GM19455 (cell line): ENCODE data around the gene KRT71.
"Not testable (repeated sequence)": the region's sequence is repeated elsewhere in the genome, so short reads cannot be mapped to it uniquely, and the experiment has no call there.

Experiments
- ATAC-seq: cut with Tn5 transposase; IDR thresholded peaks from one replicate; pipeline ENCODE4 v1.9.1; 2021; ENCODE audit not compliant: unreplicated experiment

The KRT71 gene

DNA sequence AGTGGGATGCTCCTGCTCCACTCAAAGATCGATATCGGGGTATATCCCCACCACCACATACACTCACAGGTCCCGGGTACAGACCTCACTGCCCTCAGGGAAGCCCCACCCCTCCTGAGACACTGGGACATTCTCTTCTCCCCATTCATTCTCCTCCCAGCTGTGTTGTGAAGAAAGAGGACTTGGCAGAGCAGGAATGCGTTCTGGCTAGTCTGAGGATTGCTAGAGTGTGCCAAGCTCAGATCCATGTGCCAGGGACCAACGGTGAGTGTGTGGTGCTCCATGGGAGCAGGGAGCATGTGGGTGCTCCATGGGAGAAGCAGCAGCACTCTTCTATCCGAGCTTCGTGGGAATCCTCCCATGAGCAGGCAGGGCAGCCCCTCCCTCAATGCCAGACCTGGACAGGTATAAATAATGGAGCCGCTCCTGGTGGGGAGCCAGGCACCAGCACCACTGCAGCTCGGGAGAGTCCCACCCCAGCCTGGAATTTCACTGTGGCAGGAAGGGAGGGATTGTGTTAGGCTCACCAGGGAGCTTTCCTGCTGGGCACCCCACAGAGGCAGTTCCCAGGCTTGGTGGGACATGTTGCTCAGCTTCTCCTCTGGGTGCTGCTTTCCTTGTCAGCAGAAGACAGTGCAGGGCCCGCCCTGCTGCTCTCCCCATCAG, 30.5 kb downstream of the KRT71 start:
- ATAC-seq = no peak

DNA sequence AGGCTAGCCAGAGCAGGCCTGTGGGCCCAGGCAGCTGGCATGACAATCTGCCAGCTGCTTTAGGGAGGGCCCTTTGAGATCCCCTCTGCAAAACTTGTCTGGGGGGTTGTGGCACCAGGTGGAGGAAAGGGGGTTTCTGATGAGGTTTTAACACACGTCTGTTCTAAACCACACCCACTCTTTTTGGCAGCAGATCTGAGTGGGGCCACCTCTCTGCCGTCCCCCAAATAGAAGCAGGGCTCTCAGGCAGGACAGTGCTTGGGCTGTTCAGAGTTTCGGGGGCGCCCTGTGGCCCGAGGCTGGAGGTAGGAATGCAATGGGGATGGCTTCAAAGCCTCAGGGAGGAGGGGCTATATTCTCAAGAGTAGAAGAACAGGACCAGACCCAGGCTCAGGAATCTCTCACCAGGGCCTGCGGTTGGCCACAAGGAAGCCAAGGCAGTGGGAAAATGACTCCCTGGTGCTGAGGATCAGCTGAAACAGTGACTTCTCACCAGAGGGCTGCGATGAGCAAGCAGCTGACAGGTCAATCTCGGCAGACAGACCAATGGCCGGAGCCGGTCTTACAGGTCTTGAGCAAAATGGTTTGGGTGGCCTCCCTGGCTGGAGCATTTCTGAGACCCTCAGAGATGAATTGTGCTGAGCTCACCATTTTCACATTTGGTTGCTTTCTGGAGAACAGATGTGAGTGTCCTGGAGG, 31.2 kb downstream of the KRT71 start:
- ATAC-seq = no peak

- ATAC-seq = no peak
Observed at GRCh38 chr12:52521175-52521567, 31.8 kb downstream of the KRT71 start.

DNA sequence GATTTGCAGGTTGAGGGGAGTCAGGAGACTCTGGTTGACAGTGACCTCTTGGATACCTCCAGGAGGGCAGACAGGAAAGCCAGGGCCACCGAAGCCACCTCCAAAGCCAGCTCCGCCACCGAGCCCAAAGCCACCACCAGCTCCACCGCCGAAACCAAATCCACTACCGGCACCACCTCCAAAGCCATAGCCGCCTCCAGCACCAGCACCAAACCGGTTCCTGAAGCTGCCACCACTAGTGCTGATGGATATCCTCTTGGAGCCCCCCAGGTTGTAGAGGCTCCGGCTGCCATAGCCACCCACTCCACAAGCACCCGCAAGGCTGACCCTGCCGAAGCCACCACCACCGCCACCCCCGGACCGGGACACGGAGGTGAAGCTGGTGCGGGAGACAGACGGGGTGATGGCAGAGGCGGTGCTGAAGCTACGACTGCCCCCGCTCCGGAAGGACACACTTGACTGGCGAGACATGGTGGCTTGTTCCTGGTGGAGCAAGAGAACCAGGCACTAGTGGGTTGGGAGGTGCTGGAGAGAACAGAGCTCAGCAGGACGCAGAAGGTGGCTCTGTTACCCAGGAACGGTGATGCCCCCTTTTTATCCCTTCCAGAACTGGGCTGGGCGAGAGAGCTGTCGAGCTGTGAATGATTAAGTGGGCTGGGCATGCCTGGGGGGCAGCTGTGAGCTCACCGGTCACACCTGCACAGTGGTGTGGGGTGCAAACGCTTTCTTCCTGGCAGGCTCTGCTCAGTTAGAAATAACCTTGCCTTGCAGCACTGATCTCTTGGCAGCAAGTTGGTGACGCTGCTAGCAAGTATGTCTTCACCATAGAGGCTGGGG, 32.9 kb downstream of the KRT71 start, which contains the start of gene KRT5:
Gene KRT5 (minus strand): TSS at position 569 of the 837 bp plus-strand sequence. CDS start 98 bp downstream, at position 471.
- no peak for ATAC-seq

- ATAC-seq = no peak
Observed at GRCh38 chr12:52519387-52519703, 33.6 kb downstream of the KRT71 start.

GRCh38 chr12:52518574-52519386, 34.2 kb downstream of the KRT71 start:
- ATAC-seq = no peak

DNA sequence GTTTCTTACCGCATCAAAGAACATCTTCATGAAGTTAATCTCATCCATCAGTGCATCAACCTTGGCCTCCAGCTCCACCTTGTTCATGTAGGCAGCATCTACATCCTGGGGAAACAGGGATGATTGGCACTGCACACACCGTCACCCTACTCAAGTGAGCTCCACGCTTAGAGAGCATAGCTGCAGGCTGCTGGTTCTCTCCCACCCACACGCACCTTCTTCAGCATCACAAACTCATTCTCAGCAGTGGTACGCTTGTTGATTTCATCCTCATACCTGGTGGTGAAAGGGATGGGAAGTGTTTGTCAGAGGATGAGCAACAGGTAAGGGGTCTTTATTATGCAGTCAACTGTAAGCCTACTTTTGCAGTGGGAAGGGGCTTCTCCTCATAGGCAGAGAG, 35.1 kb downstream of the KRT71 start:
- ATAC-seq = no peak

DNA sequence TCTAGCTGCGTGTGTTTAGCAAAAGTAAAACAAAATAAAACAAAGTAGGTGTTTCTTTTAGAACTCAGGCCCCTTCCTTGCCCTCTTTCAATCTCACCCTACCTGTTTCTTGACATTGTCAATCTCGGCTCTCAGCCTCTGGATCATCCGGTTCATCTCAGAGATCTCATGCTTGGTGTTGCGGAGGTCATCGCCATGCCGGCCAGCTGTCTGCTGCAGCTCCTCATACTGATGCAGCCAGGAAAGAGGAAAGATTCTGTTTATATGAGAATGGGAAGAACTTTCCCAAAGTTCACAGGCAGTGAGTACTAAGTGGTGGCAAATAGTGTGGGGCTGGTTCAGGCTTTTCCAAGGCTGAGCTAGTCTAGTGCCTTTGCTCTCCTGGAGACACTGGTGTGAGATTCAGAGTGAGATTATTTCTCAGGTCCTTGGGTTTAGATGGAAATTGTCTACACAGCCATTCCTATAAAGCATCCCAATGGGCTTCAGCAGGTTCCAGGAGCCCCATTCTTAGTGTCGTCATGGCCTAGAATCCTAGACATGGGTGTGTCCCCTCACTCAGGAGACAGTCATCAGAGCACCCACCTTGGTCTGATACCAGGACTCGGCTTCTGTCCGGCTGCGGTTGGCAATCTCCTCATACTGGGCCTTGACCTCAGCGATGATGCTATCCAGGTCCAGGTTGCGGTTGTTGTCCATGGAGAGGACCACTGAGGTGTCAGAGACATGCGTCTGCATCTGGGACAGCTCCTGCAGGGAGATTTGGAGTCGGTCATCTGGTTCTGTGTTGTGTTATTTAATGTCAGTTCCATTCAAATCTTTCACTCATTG, 35.7 kb downstream of the KRT71 start:
- no peak for ATAC-seq

GRCh38 chr12:52515927-52516831, 36.8 kb downstream of the KRT71 start:
- no peak for ATAC-seq

GRCh38 chr12:52515319-52515646, 37.7 kb downstream of the KRT71 start:
- ATAC-seq = no peak

DNA sequence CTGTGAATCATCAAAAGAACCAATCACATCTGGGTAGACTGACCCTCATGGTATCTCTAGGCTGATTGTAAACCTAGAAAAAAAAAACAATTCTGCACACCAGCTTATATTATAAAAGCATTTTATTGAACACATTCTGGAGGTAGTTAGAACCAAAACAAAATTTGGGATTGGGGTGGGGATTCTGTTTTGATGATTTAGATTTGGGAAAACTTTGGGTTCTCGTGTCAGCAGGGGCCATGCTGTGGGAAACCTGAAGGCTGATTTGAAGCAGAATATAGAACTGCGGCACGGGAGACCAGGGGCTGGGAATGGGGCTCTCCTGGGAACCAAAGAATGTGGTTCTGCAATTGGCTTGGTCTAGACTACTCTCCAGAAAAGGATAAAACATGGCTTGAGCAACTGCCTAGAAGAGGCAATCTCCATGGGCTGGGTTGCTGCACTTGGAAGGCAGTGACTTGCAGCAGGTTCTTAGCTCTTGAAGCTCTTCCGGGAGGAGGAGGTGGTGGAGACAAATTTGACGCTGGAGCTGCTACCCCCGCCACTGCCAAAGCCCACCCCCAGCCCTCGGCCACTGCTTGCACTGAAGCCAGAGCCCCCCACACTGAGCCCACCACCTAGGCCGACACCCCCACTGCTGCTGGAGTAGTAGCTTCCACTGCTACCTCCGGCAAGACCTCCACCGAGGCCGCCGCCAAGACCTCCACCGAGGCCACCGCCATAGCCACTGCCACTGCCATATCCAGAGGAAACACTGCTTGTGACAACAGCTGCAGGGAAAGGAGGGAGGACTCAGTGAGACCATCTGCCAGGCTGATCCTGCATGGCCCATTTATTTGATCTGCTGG, 38.2 kb downstream of the KRT71 start:
- no peak for ATAC-seq

- no peak for ATAC-seq
Observed at GRCh38 chr12:52513736-52514135, 39.2 kb downstream of the KRT71 start.

DNA sequence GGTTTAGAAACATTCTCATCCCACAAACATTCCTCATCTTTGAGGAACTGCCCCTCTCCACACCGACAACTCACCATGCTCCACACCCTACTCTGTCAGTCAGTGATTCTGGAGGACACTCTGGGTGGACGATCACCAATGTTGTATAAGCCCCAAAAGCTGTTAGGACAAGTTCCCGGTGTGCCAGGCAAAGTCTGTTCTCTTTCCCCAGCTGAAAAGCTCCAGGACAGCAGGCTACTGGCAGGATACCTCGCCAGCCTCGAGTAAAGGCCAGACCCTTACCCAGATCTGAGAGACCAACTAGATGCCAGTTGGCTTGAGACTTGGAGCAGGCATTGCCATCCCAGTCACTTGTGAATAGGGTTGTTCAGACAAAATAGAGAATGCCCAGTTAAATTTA, 44.7 kb downstream of the KRT71 start:
- ATAC-seq = no peak

- no peak for ATAC-seq
Observed at GRCh38 chr12:52506858-52507715, 45.9 kb downstream of the KRT71 start.

- no peak for ATAC-seq
Observed at GRCh38 chr12:52502877-52503276, 50.1 kb downstream of the KRT71 start.

GRCh38 chr12:52501490-52501889, 51.5 kb downstream of the KRT71 start:
- ATAC-seq = no peak

- not testable (repeated sequence) for ATAC-seq
Observed at GRCh38 chr12:52500574-52500973, 52.4 kb downstream of the KRT71 start.
